C1 segment of cervical spinal cord (tissue), 14 donors: ENCODE data around the gene UTP3.
A peak's percentile ranks its signal among the peaks of the same experiment; 100 is the strongest.
"Not testable (repeated sequence)": the region's sequence is repeated elsewhere in the genome, so short reads cannot be mapped to it uniquely, and the experiment has no call there.

Experiments used
- DNase-seq, 14 donors: peaks; one replicate each; lab custom pipeline; 2025; lab: John Stamatoyannopoulos, UW

Gene UTP3, protein sequence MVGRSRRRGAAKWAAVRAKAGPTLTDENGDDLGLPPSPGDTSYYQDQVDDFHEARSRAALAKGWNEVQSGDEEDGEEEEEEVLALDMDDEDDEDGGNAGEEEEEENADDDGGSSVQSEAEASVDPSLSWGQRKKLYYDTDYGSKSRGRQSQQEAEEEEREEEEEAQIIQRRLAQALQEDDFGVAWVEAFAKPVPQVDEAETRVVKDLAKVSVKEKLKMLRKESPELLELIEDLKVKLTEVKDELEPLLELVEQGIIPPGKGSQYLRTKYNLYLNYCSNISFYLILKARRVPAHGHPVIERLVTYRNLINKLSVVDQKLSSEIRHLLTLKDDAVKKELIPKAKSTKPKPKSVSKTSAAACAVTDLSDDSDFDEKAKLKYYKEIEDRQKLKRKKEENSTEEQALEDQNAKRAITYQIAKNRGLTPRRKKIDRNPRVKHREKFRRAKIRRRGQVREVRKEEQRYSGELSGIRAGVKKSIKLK

DNA sequence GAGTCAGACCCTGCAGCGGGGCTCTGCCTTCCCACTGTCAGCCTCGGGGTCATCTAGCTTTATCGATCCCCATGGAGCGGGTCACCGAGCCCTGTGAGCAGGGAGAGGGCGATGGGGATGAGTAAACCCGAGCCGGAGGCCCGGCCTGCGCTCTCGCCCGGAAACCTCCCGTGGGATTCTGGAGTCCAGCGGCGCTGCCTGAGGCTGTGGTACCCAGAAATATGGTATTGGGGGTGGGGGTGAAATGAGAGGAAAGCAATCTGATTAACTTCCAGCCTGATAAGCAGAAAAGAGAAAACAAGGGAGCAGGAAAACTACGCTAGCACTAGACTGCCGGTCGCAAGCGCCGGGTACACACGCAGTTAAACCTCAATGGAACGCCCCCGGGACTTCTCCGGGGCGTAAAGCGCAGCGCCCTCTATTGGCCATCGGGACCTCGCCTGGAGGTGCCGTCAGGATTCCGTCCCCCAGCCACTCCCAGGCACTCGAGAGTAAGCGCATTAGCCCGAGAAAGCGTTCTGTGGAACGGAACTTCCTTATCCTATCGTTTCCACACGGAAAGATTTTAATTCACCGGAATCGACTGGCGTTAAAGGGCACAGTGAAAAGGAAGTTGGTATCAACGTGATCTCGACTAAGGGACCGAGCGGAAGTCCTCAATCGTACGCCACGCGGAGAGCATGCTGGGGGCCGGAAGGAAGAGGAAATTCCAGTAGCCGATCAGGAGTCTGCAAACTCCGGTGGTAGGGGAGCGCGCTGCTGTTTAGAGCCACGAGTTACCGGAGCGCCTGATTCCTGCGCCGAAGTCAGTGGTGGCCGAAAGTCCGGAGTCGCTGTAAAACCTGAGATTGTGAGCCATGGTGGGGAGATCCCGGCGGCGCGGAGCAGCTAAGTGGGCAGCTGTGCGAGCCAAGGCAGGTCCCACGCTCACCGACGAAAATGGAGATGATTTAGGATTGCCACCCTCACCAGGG lies at the start of gene UTP3:
UTP3 (plus strand) TSS at position 712 of the 974 bp plus-strand sequence; CDS start at position 858, 146 bp downstream.
- DNase-seq: peak; percentile 69 to 99 (median 95)

DNA sequence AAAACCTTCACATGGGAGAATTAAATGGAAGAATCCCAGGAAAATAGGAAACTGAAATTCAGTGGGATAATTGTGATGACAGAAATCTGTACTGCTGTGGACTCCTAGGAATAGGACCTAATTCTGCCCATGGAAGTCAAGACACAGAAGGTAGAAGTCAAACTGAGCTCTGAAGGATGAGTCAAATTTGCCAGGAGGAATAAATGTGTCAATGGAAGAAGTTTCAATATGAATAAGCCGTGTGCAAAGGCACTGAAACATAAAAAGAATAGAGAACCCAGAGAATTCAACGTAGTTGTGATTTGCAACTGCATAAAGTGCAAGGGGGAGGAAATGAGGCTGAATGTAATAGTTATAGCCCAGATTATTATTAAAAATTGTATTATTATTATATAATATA lies 48.1 kb upstream of the UTP3 start:
- no peak for DNase-seq

DNA sequence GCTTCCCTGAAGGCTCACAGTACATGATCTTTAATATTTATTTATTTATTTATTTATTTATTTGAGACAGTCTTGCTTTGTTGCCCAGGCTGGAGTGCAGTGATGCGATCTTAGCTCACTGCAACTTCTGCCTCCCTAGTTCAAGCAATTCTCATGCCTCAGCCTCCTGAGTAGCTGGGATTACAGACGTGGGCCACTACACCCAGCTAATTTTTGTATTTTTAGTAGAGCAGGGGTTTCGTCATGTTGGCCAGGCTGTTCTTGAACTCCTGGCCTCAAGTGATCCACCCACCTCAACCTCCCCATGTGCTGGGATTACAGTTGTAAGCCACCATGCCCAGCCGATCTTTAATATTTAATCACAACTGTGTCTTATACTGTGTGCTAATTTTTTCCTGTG lies 37.6 kb upstream of the UTP3 start:
- not testable (repeated sequence) for DNase-seq

DNA sequence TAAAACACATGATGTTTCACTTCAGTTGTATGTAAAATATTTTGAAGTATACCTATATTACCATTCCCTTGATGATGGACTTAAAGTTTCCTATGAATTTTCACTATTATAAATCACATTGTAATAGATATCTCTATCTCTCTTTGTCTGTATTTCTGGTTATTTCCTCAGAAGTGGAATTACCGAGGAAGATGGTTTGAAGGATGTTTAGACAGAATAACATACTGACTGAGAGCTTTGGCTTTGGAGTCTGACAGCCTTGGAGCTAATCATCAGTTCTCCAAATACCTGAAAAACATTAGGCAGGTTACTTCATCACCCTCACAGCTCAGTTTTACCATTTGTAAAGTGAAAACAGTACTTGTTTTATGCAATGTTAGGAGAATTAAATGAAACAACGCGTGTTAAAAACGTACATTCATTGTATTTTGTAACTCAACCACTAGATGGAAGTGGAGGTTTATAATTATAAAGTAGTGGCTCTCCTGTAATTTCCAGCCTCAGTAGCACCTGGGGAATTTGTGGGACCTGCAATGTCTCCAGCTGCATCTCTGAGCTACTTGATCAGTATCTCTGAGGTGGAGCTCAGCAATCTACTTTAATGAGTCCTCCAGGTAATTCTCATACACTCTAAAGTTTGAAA lies 36.3 kb upstream of the UTP3 start:
- peak in 1 of 14 donors; percentile 1 for DNase-seq

DNA sequence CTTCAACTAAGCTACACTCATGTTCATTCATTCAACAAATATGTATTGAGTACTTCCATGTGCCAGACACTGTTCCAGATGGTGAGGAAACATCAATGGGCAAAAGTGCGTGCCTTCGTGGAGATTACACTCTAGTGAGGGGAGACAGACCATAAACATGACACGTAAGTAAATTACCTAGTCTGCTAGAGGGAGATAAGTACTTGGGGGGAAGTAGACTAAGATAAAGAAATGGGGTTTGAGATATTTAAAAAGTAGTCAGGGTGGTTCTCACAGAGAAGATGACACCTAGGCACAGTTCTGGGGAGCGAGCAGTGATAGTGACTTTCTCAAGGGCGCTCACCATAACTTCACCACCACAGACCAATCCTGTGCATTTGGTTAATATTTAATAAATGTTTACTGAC lies 33.7 kb upstream of the UTP3 start:
- DNase-seq: no peak

DNA sequence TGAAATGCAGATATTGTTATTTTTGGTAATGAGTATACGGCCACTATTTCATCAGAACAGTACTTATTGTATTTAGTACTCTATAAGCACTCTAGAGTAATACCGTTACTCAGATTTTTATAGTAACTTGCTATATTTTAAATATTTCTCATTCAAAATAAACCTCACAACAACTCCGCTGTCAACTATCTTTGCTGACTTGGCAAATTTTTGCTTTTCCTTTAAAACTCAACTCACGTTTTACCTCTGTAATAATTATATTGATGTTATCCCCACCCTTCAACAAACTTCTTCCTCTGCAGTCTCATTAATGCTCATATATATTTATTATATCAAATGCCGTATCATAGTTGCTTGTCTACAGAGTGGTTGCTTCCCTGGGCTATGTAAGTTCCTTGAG lies 31.0 kb upstream of the UTP3 start:
- DNase-seq: no peak

DNA sequence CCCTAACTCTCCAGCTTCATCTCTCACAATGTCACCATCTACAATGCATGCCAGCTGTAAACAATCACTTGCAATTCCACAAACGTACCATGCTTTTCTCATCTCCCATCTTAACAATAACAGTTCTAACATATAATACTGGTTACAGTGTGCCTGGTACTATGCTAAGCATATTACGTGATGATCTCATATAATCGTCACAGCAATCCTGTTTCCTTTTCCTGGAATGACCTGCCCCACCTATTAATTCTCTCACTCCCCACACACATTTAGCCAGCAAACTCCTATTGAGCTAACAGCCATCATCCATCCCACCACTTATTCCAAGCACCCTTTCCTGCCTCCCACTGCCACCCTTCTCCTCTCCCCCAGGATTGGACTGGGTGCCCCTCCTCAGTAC lies 29.9 kb upstream of the UTP3 start:
- DNase-seq: no peak

DNA sequence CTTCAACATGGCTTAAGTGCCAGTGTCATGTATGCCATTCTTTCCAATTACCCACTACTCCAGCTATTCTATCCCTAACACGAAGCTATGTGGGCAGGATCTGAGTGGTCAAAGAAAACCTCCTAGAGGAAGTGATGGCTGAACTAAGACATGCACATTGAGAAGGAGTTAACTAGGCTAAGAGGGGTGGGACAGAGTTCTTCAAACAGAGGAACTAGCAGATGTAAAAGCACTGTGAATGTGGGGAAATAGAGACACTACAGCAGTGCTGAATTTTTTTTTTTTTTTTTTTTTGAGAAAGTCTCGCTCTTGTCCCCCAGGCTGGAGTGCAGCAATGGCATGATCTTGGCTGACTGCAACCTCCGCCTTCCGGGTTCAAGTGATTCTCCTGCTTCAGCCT lies 28.2 kb upstream of the UTP3 start:
- DNase-seq: no peak

DNA sequence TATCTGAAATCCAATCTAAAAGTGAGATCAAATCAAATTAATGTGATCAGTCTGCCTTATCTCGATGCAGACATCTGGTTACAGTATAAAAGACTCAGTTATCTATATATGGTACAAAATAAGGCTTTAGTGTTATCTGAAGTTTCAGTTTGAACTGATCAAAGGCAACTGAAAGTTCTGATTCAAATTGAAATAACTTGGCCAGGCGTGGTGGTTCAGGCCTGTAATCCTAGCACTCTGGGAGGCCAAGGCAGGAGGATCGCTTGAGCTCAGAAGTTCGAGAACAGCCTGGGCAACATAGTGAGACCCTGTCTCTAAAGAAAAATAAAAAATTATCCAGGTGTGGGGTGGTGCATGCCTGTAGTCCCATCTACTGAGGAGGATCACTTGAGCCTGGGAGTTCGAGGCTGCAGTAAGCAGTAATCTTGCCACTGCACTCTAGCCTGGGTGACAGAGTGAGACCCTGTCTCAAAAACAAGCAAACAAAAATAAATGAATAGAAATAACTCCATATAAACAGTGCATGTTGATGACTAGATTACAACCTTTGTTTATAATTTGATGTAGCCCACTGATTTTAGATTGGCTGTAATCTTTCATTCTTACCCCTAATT lies 26.9 kb upstream of the UTP3 start:
- DNase-seq: not testable (repeated sequence)

DNA sequence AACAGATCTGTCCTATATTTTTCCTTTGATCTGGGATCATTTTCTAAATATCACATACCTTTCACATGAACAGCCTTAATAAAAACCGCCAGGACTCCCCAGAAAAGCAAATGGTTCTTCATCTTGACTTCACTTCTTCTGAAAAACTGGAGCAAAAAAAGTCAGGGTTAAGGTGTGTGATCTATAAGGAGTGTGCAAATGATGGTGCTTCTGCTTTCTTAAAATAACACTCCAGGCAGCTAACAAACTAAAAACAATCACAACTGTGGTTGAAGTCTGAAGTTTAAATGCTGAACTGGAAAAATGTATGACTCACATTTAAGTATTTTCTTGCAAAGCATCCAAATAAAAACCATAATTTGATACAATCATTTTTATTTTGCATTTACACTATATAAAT lies 22.0 kb upstream of the UTP3 start, which contains the start of gene JCHAIN:
JCHAIN (minus strand) TSS at position 140 of the 400 bp plus-strand sequence; CDS start at position 122, 18 bp downstream.
- no peak for DNase-seq

DNA sequence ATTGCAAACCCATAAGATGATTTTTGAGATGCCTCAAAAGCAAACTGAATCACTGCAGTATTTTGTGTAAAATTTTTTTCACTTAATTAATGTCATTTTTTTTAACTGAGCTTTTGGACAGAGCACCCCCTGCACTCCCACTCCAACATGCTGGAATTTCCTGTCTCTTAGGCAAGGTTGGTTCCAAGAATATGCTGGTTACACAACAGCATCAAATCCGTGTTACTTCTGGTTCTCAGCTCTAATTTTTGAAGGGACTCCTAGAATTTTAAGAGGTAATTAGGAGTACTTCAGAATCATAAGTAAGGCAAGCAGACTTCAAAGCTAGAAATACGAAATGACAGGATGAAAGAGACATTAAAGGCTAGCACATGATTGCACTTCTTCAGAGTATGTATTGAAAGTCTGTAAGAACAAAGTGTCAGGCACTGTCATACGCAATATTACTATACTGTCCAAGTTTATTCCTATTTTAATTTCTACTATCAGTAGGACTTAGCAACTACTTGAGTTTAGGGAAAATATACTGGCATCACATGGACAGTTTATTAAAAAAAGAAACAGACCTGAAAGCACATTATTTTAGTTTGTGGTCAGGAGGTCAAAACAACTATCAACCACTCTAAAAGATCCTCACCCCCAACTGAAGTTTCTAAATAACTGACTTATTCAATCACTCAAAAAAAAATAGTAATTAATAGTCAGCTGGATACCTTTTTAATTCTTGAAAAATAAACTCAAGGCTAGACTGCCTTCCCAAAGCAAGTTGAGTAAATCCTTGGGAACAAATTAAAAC lies 20.4 kb upstream of the UTP3 start:
- no peak for DNase-seq

DNA sequence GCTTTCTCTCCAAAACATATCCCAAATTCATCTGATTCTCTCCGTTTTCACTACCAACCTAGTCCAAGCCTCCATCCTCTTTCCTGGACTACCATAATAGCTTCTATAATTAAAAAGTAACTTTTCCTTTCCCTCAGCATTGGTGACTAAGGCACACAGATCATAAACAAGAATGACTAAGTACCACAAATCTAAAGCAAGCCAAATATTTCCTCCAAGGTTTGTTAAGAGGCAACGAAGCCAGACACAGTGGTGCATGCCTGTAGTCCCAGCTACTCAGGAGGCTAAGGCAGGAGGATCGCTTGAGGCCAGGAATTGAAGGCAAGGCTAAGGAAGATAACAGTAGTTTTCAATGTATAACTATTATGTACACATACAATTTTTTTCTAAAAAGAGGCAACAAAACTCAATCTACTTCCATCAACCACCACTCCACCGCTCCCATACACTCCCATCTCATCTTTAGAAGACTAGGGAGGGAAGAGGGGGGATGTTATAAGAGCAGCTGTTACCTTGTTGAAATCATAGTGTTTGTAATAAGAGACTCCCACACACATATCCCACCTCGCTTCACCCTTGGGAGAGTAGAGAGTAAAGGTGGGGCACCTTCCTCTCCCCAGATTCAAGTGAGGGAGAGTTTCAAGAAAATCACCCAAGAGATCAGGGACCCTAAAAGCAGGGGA lies 17.9 kb upstream of the UTP3 start:
- DNase-seq: no peak

DNA sequence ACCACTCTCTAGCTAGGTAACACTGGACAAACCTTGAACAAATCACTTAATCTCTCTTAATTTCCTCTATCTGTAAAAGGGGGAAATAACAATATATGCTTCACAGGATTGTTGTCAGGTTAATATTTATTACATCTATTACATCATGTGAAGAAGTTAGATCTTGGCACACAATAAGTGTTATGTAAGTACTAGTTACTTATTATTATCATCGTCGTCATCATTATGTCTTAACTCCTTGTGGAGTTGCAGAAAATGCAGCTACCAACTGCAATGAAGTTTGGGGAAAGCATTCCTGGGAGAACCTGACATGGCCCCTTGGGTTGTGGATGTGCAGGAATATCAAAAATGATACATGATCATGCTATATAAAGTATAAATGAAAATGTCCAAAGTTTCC lies 17.2 kb upstream of the UTP3 start:
- DNase-seq: no peak

DNA sequence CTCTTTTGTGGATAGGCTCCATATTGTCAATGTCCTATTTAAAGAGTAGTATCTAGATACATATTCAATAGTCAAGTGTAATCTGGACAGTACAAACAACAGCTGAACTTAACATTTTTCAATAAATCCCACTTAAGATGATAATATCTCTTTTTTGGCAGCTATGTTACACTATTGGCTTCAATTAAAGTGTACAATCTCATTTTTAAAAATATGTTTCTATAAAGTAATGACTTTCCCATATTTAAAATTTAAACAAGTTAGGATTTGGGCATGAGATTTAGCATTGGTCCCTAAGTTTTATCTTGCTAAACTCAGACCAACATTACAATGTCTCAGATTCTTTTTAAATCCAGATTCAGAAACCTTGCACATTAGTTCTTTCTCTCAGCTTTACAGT lies 14.1 kb upstream of the UTP3 start:
- no peak for DNase-seq

DNA sequence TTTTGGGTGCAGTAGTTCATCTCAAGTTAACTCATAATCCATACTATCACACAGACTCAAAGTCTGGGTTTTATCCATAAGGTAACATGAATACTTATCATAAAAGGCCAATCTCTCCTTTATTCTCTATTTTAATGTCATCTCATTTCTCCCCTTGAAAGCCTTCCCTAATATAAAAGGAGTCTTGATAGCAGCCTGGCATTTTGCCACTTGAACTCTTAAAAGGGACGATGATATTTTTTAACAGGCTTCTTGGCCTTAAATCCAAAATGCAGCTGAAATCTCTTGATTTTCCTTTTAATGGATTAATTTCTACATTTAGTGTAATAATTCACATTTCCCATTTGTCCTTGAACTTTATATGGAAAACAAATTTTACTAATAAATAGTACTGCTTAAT lies 13.6 kb upstream of the UTP3 start:
- no peak for DNase-seq

DNA sequence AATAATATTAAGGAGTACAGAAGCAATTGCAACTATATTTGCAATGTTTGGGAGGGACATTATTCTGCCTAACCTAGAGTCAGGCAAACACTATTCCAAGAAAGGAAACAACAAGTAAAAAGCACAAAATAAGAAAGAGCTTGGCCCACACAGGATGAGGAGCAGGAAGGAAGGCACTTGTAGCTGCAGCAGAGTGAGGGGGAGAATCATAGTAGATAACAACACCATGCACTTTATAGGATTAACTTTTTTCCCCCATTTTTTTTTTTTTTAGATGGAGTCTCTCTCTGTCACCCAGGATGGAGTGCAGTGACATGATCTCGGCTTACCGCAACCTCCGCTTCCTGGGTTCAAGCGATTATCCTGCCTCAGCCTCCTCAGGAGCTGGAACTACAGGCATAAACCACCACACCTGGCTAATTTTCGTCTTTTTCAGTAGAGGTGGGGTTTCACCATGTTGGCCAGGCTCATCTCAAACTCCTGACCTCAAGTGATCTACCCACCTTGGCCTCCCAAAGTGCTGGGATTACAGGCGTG lies 11.7 kb upstream of the UTP3 start:
- DNase-seq: no peak

DNA sequence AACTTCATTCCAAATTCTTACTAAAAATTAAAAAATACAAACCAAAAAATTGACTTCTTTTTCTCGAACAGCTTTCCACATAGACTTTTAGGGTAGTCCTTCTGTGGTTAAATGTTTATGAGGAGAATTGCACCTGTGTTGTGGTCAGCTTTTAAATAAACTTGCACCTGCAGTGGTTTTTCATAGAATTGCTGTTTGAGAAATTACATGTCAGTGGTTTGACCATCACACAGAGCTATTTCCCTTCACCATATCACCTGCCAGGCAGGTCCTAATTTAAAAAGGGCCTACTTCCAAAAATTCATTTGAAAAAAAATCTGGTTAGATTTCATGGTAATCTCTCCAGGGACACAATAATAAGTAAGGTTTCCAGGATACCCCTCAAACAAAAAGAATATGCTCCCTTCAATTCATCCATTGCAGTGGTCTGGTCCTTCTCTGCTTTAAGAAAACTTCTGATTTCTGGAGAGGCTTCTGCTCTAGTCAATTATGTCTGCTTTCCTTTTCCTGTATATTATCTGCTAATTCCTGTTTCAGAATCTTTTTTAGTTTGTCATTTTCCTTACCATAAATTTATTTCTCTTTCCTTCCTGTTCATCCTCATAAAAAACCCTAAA lies 9.8 kb upstream of the UTP3 start:
- DNase-seq: no peak

DNA sequence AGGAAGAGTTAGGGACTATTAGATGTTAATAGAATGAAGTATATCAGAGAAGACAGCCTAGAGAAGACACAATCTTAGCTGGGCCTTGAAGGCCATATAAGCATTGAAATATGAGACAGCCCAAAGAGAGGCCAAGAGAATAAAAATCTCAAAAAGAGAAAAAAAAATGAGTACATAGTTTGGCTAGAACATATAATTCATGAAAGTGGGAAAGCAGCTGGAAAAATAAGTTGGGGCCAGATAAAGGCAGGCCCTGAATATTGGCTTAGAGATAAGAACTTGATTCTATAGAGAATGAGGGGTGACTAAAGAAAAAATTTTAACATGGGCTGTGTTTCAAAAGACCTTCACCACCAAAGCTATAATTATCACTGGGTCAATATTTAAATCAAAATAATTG lies 7.4 kb upstream of the UTP3 start:
- no peak for DNase-seq

DNA sequence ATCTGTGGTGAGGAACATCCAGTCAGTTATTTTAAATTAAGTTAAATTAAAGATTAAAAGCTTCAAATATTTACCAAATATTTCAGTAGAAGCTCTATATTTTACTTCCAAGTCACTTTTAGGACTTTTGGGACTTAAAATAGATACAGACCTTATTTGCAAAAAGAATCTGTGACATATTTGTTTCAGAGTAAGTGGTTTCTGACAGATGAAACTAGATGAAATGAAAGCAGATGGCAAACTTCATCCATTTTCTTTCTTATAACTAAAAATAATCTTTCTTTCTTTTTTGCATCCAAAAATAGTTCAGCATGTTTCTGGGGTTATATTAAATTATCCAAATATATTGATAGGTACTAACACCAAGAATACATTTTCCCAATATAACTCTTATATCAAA lies 6.6 kb upstream of the UTP3 start:
- DNase-seq: no peak
